ENCODE data around the gene CTIF. TPM values are rescaled to one million over a fixed set of nuclear protein-coding genes. Genes with fewer than 3 reads are reported as not detected.

Gene CTIF
- total RNA-seq, 1 experiment from 2014 or later: 26.5 TPM

DNA sequence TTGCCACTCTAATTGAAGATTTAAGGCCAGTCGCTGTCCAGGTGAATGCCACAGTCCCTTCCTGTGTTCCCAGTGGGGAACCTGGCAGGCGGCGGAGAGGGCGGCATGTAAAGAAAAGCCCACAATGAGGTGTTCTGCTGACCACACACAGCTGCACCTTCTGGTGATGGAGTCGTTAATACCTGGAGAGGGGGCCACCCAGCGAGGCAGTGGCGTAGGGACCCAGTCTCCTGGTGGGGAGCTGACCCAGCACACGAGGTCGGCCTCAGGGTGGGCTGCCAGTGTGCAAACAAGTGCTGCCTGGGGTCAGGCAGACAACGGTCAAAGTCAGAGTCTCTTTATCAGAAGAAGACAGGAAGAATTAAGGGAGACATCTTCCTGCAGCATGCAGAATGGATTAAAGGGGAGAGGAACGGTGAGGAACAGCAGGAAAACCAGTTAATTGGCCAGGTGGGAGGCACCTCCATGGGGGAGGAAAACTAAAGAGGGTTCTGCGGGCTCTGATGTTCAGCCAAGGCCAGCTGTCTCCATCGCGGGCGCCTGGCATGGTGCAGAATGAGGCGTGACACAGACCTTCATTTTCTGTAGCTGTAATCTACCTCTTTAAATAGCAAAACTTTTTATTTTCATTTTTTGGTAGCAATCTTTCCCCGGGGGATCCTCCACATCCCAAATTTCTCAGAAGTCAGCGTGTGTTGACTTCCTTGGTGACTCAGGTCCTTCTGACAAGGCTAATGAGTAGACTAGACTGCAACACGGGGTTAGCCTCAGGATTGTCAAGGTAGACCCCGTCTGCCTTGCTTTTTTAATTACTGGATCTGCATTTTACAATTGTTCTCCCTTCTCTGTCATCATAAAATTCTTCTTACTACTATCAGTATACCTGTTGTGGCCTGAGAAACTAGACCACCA, 333.7 kb downstream of the CTIF start:
- no TSS peak for BruUV-seq (replicated peaks)
- no peak for ATAC-seq
- ChIA-PET POLR2A (no interaction called here), CTCF (interaction anchor here (0.7 kb wide), 1 partner anchor 64 kb away, joined by 6 read pairs; no protein-coding TSS in a partner anchor)
- Histone ChIP-seq H3K27ac (ENCODE audit: low read length) (peak overlapping the region; percentile 73), H3K36me3 (ENCODE audit: control insufficient read depth, insufficient read depth, low read length) (no peaks in the 10 kb centered on the region), H3K4me3 (ENCODE audit: low read depth in 2 of 2, low read length in 2 of 2) (no peak overlapping the region), H3K9me3 (ENCODE audit: control insufficient read depth, insufficient read depth, low read depth, low read length) (no peaks in the 10 kb centered on the region), H3K27me3 (ENCODE audit: control insufficient read depth, insufficient read depth, low read length) (no peaks in the 10 kb centered on the region), H3K4me1 (ENCODE audit: control insufficient read depth, insufficient read depth, low read length) (peaks cover 34% of the 10 kb centered on the region)
- no peak for DNase-seq (ENCODE audit: low read depth, low spot score)
- intact Hi-C loops (cut with micrococcal nuclease; ENCODE audit: unreplicated experiment): no loop called here
- TF ChIP-seq POLR2AphosphoS5 (IDR thresholded peaks at IDR 0.05; ENCODE audit: low read depth, low read length) (no peak), TCF7L2 (IDR thresholded peaks at IDR 0.05; ENCODE audit: low read depth, low read length) (no peak), REST (IDR thresholded peaks at IDR 0.05; ENCODE audit: insufficient read depth in 1 of 2, low read depth in 2 of 2, low read length in 1 of 2) (no peak), SIN3A (IDR thresholded peaks at IDR 0.05; ENCODE audit: borderline replicate concordance, insufficient read depth, low read depth, low read length) (no peak)
- TF ChIP-seq, protein P1, sequence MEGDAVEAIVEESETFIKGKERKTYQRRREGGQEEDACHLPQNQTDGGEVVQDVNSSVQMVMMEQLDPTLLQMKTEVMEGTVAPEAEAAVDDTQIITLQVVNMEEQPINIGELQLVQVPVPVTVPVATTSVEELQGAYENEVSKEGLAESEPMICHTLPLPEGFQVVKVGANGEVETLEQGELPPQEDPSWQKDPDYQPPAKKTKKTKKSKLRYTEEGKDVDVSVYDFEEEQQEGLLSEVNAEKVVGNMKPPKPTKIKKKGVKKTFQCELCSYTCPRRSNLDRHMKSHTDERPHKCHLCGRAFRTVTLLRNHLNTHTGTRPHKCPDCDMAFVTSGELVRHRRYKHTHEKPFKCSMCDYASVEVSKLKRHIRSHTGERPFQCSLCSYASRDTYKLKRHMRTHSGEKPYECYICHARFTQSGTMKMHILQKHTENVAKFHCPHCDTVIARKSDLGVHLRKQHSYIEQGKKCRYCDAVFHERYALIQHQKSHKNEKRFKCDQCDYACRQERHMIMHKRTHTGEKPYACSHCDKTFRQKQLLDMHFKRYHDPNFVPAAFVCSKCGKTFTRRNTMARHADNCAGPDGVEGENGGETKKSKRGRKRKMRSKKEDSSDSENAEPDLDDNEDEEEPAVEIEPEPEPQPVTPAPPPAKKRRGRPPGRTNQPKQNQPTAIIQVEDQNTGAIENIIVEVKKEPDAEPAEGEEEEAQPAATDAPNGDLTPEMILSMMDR (IDR thresholded peaks at IDR 0.05): no peak
- in situ Hi-C loops (cut with HindIII; ENCODE audit: low pct_unique_long_range_greater_than_20kb, low sequenced_read_pairs): no loop called here

DNA sequence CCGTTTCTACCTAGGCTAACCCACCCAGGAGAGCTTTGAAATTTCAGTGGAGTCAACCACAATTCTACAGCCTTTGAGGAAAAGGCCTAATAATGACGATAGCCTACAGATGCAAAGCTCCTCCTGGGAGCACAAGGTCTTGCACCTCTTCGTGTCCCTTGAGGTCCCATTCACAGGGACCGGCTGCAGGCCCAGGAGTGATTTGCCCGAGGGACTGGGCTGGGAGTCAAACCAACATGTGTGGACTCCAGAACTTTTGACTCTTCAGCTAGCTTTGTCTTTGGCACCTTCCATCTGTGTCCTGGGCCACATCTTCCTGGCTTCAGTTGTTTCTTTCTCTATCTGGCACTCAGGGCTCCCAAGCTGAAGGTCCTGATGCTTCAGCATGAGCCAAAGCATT, 335.4 kb downstream of the CTIF start:
- CTCF ChIA-PET: no interaction called here
- no peaks in the 10 kb centered on the region for H3K9me3 ChIP-seq (ENCODE audit: control insufficient read depth, insufficient read depth, low read depth, low read length)
- TF ChIP-seq POLR2AphosphoS5 (IDR thresholded peaks at IDR 0.05; ENCODE audit: low read depth, low read length) (no peak), TCF7L2 (IDR thresholded peaks at IDR 0.05; ENCODE audit: low read depth, low read length) (no peak), SIN3A (IDR thresholded peaks at IDR 0.05; ENCODE audit: borderline replicate concordance, insufficient read depth, low read depth, low read length) (no peak), REST (IDR thresholded peaks at IDR 0.05; ENCODE audit: insufficient read depth in 1 of 2, low read depth in 2 of 2, low read length in 1 of 2) (no peak)
- TF ChIP-seq, protein P1 (IDR thresholded peaks at IDR 0.05): no peak
- in situ Hi-C loops (cut with HindIII; ENCODE audit: low pct_unique_long_range_greater_than_20kb, low sequenced_read_pairs): no loop called here
- no TSS peak for BruUV-seq (replicated peaks)
- H3K27me3 ChIP-seq (ENCODE audit: control insufficient read depth, insufficient read depth, low read length): no peaks in the 10 kb centered on the region
- ATAC-seq (no peak), DNase-seq (ENCODE audit: low read depth, low spot score) (no peak)
- H3K36me3 ChIP-seq (ENCODE audit: control insufficient read depth, insufficient read depth, low read length): no peaks in the 10 kb centered on the region
- peak overlapping the region; percentile 73 for H3K27ac ChIP-seq (ENCODE audit: low read length)
- POLR2A ChIA-PET: no interaction called here
- no peak overlapping the region for H3K4me3 ChIP-seq (ENCODE audit: low read depth in 2 of 2, low read length in 2 of 2)
- intact Hi-C loops (cut with micrococcal nuclease; ENCODE audit: unreplicated experiment): no loop called here
- H3K4me1 ChIP-seq (ENCODE audit: control insufficient read depth, insufficient read depth, low read length): peaks cover 37% of the 10 kb centered on the region
